ACC112 (cell line): ENCODE measurements around the gene ZDHHC11B.

Source experiments
- H2AFZ ChIP-seq: fragments of 200-600 bp; sonication (generic); one replicate; pipeline ENCODE4 v1.6.0; 2017; ENCODE audit warnings: antibody characterized with exemption, low read length; ENCODE audit not compliant: unreplicated experiment
- H3K27ac ChIP-seq: fragments of 200-600 bp; sonication (generic); 2 replicates; pipeline ENCODE4 v1.5.1; 2014; ENCODE audit warnings: low read depth, mild to moderate bottlenecking, antibody characterized with exemption, low read length, moderate library complexity
- H3K27me3 ChIP-seq: fragments of 200-600 bp; sonication (generic); 2 replicates; pipeline ENCODE4 v1.6.1; 2014; ENCODE audit warnings: mild to moderate bottlenecking, antibody characterized with exemption, low read length, moderate library complexity, mixed read lengths; ENCODE audit not compliant: insufficient read depth
- H3K36me3 ChIP-seq: fragments of 200-600 bp; sonication (generic); 2 replicates; pipeline ENCODE4 v1.6.1; 2016; ENCODE audit warnings: mild to moderate bottlenecking, antibody characterized with exemption, low read length, moderate library complexity, mixed read lengths; ENCODE audit not compliant: insufficient read depth
- H3K4me1 ChIP-seq: fragments of 200-600 bp; sonication (generic); one replicate; pipeline ENCODE4 v1.6.1; 2016; ENCODE audit warnings: low read length, mixed read lengths; ENCODE audit not compliant: insufficient read depth, unreplicated experiment, control insufficient read depth
- H3K4me3 ChIP-seq: fragments of 200-600 bp; sonication (generic); 2 replicates; pipeline ENCODE4 v1.5.1; 2014; ENCODE audit warnings: mild to moderate bottlenecking, low read depth, low read length
- H3K79me2 ChIP-seq: fragments of 200-600 bp; sonication (generic); one replicate; pipeline ENCODE4 v1.6.0; 2016; ENCODE audit warnings: low read length; ENCODE audit not compliant: control insufficient read depth, unreplicated experiment, insufficient read depth

The ZDHHC11B gene

DNA sequence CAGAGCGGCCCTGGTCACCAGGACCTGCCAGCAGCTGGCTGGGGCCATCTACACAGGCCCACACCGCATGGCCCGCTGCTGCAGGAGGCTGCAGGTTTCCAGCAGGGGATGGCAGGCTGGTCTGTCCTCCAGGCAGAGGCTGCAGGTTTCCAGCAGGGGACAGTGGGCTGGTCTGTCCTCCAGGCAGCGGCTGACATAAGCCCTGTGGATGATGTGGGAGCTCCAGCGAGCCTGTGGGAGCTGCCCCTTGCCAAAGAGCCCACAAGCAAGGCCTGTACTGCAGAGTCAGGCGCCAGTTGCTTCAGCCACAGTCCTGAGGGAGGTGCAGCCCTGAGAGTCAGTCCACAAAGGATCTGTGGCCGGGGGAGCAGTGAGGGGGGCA lies 109.9 kb downstream of the ZDHHC11B start:
- no peak overlapping the region for H3K27ac ChIP-seq

DNA sequence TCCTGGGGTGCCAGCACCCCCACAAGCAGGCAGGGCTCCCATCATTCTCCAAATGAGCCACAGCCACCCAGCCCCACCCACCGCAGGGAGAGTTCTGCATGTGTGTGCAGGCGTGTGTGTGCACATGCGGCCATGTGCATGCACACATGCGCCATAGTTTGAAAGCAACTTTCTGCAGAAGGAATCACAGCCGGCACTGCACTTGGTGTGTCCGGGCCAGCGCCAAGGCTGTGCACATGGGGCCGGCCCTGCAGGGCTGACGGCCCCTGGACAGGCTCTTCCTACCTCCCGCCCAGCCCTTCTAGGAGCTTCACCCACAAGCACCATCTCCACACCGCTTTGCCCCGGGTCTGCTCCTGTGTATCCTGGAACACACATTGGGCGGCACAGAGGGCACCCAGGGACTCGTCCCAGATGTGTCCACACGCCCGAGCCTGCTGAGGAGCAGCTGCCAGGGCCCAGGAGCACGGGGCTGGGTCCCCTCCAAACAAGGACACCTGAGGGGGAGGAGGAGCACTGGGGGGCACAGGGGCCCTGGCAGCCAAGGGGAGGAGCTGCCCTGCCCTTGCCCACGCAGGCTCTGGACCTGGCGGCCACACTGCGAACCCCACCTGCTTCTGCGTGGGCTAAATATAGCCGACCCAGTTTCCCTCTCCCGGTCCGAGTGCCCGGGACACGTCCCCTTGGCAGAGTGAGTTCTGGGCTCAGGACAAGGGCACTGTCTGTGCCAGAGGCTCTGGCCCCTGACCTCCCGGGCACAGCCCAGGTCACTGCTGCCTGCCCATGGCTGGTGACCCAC lies 110.5 kb downstream of the ZDHHC11B start:
- peaks cover 17% of the 10 kb centered on the region; the same call in 1 of the 2 replicates for H3K27me3 ChIP-seq
- no peak overlapping the region for H3K27ac ChIP-seq

More for the DNA sequence above, 109.9 kb downstream of the ZDHHC11B start:
- Histone ChIP-seq H3K4me1 (peaks cover 18% of the 10 kb centered on the region), H3K27me3 (peaks cover 17% of the 10 kb centered on the region; the same call in 1 of the 2 replicates), H2AFZ (no peak overlapping the region), H3K79me2 (no peaks in the 10 kb centered on the region), H3K36me3 (no peaks in the 10 kb centered on the region), H3K4me3 (no peak overlapping the region)

DNA sequence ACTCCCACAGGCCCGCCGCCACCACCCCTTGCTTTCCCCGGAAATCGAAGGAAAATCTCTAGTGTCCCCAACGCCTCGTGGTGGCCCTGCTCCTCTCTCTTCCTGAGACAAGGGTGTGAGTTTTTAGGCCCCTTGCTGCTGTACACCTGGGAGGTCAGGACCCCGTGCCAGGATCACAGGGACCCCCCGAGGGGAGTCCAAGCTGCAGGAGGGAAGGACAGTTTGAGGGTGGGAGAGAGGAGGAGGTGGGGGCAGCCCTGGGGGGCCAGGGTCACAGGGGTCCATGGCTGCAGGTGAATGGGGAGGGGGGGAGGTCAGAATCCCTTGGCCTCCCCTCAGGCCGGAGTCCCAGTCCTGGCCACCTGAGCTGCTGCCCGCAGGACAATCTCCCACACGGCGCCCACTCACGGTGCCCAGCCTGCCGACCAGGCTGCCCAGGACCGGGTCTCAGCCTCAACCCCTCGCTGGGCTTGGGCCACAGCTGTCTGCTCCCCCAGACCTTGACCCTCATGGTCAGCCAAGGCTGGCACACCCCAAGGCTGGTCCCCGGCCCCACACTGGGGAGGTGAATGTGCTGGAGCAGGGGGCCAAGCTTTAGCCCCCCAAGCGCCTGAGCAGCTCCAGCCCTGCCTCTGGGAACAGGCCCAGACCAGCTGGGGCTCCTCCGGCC lies 111.2 kb downstream of the ZDHHC11B start:
- Histone ChIP-seq H3K4me1 (peaks cover 18% of the 10 kb centered on the region), H3K36me3 (no peaks in the 10 kb centered on the region), H2AFZ (no peak overlapping the region), H3K4me3 (peak overlapping the region; percentile 44), H3K79me2 (no peaks in the 10 kb centered on the region), H3K27me3 (peaks cover 17% of the 10 kb centered on the region; the same call in 1 of the 2 replicates), H3K27ac (peak overlapping the region; percentile 31; the same call in 1 of the 2 replicates)

More for the DNA sequence above, 110.5 kb downstream of the ZDHHC11B start:
- peaks cover 18% of the 10 kb centered on the region for H3K4me1 ChIP-seq
- H3K79me2 ChIP-seq, result no peaks in the 10 kb centered on the region
- no peak overlapping the region for H3K4me3 ChIP-seq
- no peak overlapping the region for H2AFZ ChIP-seq
- no peaks in the 10 kb centered on the region for H3K36me3 ChIP-seq

DNA sequence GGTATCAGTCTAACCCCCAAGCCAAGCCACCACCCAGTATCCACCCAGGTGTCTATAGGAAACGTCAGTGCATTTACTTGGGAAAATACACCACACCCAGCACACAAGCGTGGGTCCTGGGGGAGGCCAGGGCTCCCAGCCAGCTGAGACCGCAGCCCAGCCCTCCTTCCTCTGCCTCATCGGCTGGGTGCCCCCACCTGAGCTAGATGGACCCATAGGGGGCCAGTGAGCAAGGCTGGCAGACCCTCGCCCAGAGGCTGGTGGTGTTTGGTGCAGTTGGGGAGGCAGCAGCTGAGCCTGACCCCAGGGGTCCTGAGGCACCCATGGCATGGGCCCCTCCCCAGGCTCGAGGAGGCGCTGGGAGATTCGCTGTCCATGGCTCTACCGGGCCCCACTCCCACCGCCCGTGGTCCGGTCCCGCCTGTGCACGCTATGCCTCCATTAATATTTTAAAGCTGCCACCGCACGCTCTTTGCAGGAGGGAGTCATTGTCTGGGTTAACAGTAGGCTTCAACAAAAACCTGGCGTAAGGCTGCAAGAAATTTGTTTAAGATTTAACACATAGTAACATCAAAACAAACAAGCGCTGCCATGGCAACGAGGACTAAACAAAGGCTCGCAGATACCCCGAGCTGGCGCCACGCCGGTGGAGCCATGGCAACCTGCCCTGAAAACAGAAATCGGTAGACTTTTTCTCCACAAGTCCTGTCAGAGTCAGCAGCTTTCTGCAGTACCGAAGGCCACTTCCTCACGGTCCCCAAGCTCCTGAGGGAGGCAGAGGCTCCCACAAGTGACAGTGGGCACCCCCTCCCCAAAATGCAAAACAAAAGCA lies 112.0 kb downstream of the ZDHHC11B start:
- Histone ChIP-seq H2AFZ (no peak overlapping the region), H3K79me2 (no peaks in the 10 kb centered on the region), H3K4me3 (peak overlapping the region; percentile 44), H3K27me3 (peaks cover 17% of the 10 kb centered on the region; the same call in 1 of the 2 replicates), H3K4me1 (peaks cover 18% of the 10 kb centered on the region), H3K27ac (peak overlapping the region; percentile 55; the same call in 1 of the 2 replicates), H3K36me3 (no peaks in the 10 kb centered on the region)

DNA sequence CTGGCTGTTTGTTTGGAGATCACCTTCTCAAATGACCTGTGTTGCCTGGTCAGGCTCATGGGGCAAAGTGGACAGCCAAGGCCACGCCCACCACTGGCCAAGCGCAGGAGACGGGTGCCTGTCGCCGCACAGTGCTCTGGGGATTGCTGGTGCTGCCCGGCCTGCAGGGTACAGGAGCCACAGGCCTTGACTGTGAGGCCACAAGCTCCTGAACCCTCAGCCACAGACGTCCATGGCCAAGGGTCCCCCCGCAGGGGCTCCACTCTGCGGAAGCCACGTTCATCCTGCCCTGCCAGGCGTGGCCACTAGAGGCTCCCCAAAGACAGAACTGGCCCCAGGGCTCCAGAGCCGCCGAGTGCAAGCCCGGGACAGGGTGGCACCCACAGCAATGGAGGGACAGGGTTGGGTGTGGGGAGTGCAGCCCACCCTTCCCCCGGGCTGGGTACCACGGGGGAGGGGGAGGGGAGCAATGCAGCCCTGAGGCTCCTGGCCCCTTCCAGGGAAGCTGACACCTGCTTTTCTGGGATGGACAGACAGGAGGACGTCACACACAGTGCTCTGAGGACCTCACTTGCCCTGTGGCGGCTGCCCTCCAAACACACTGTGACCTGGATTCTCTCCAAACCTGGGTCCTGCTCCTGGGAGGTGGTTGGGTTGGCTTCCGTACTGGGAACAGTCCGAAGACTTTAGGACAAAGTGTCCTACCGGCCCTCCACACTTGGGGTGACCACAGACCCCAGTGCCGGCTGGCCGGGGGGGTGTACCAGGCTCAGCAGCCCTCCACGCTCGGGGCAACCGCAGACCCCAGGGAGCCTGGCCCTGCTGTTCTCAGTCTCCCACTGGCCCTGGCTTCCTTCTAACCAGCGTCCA lies 112.8 kb downstream of the ZDHHC11B start:
- peak overlapping the region; percentile 31; the same call in 1 of the 2 replicates for H3K4me3 ChIP-seq
- no peaks in the 10 kb centered on the region for H3K36me3 ChIP-seq
- peak overlapping the region; percentile 55; the same call in 1 of the 2 replicates for H3K27ac ChIP-seq
- H3K79me2 ChIP-seq, result no peaks in the 10 kb centered on the region
- H2AFZ ChIP-seq, result no peak overlapping the region
- peaks cover 17% of the 10 kb centered on the region; the same call in 1 of the 2 replicates for H3K27me3 ChIP-seq
- H3K4me1 ChIP-seq, result peaks cover 18% of the 10 kb centered on the region

DNA sequence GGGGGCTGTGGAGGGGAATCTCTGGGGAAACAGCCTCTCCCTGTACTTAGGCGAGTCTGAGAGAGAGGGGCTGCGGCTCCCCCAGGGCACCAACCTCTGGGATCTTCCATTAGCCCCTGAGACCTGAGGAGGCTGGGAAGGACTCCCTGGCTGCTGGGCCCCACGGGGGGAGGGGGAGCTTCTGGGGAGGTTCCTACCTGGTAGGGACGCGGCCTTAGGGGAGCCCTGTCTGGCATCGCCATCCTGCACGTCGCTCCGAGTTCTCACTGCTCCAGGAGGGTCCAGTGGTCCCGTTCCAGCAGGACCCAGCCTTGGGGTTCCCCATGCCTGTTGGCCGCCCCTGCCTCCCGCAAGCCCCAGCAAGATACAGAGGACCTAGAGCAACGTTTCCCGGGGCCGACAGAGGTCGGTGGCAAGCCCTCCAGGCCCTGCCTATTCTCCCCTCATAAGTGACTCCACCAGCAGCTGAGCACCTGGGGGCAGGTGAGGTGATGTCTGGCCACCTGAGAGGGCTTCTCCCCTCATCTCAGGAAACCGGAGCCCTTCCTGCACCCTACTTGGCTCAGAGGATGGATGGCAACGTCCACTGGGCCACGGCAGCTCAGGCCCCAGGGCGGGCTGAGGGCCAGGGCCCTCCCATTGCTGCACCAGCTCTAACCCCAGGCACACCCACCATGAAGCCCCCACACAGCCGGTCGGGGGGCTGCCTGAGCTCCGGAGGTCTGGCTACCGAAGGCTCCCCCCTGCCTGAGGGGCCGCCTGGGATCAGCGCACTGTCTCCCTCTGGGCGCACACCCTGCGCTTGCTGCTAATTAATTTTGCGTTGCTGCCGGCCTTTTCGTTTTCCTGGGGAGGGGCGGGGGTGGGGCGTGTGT lies 113.9 kb downstream of the ZDHHC11B start:
- H3K36me3 ChIP-seq, result no peaks in the 10 kb centered on the region
- no peak overlapping the region for H3K27ac ChIP-seq
- no peak overlapping the region for H2AFZ ChIP-seq
- H3K79me2 ChIP-seq, result no peaks in the 10 kb centered on the region
- H3K27me3 ChIP-seq, result peaks cover 17% of the 10 kb centered on the region; the same call in 1 of the 2 replicates
- no peak overlapping the region for H3K4me3 ChIP-seq
- H3K4me1 ChIP-seq, result peaks cover 18% of the 10 kb centered on the region

DNA sequence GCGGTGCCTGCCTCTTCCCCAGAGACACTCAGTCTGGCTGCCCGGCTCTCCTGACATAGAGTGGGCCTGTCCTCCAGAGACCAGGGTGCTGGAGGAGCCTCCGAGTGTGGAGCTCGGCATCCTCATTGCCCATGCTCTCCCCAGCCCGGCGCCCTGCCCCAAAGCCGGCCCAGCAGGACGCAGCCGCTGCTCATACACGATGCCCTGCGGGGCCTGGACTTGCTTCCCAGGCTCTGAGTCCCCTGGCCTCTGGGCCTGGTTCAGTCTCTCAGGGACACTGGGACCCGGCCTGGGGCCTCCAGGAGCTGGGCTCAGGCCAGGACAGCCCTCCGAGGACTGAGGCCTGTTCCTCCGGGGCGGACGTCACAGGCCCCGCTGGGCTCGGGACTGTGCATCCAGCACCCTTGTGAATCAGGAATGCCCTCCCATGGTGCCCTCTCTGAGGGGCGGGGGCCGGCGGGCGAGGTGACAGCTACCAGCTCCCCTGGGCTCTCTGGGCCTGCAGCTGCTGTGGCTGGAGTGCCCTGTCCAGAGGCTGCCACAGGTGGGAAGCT lies 114.6 kb downstream of the ZDHHC11B start:
- Histone ChIP-seq H2AFZ (no peak overlapping the region), H3K79me2 (no peaks in the 10 kb centered on the region), H3K27ac (peak overlapping the region; percentile 57; the same call in 1 of the 2 replicates), H3K27me3 (peaks cover 17% of the 10 kb centered on the region; the same call in 1 of the 2 replicates), H3K36me3 (no peaks in the 10 kb centered on the region), H3K4me1 (peaks cover 18% of the 10 kb centered on the region), H3K4me3 (no peak overlapping the region)

DNA sequence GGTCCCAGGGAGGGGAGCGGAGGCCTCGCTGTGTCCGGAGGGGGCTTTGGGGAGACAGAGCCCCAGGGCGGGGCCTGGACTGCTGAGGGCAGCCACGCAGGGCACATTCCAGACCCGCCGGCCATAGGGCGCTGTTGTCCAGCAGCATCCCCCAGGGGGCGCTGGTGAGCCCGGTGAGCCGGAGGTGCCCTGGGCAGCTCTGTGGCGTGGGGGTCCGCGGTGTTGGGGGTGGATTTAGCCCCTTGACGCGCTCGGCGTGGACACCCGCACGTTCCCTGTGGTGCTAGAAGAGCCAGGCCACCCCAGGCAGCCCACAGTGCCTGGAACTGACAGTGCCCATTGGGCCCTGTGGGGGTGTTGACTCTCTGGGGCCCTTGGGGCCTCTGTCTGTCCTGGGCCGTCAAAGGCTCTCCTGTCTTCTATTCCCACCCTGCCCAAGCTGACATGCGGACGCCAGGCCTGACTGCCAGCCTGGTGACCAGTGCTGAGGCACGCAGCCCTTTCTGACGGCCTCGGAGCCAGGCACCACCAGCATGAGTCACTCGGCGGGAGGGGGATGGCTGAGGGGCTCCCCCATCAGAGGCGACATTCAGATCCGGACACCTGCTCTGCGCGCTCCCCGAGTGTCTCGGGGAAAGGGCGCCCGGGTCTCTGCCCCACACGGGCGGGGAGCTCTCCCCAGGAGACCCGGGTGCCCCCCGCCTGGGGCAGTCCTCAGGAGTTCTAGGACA lies 115.3 kb downstream of the ZDHHC11B start:
- H3K79me2 ChIP-seq, result no peaks in the 10 kb centered on the region
- H3K27me3 ChIP-seq, result peaks cover 10% of the 10 kb centered on the region; the same call in 1 of the 2 replicates
- H3K4me1 ChIP-seq, result peaks cover 18% of the 10 kb centered on the region
- H3K36me3 ChIP-seq, result no peaks in the 10 kb centered on the region
- H2AFZ ChIP-seq, result no peak overlapping the region
- no peak overlapping the region for H3K4me3 ChIP-seq
- H3K27ac ChIP-seq, result peak overlapping the region; percentile 57; the same call in 1 of the 2 replicates
